Measurements from ENCODE around the gene NUMB.

Gene NUMB

DNA sequence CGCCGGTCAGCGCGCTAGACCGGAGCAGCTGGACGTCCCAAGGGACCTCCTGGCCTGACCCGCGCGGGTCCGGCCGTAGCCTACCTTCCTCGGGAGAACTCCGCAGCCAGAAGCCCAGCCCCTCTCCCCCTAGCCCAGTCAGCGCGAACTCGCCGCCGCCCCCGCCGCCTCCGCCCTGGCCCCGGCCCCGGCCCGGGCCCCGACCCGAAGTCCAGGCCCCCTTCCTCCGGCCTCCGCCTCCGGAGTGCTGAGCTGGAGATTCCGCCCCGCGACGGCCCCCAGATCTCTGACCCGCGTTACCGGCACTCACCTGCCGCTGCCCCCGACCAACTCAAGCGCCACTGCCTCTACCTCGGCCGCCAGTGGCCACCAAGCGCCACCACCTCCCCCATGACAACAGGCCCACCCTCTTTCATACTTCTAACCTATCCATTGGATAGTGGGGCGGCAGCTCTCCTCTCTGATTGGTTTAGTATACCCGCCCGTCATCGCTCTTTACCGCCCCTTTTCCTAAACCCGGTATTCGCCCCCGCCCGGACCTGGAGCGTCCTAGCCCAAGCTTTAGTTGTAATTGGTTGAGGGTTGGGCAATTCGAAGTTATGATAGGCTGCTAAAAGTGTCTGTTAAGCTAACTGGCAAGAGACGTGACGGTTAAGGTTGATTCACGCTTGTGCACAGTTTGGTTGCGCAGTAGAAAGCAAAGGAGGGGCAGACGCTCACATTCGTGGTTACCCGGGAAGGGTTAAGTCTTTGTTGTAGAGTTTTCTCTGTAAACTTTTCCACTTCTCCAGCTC is at the start of gene NUMB:
TSS of gene NUMB (minus strand) at position 364 of the 794 bp plus-strand sequence. CDS start 102,795 bp downstream, outside the sequence.
- peak within 1 kb of the TSS; percentile 93 for H3K4me3 Mint-ChIP-seq
- no peaks in the 10 kb centered on the region for H3K27me3 Mint-ChIP-seq
- H3K4me1 Mint-ChIP-seq, result peaks cover 45% of the 10 kb centered on the region
- H3K27ac Mint-ChIP-seq, result peak within 1 kb of the TSS; percentile 90
- H3K9me3 Mint-ChIP-seq, result no peaks in the 10 kb centered on the region
- ATAC-seq, result peak; percentile 99
- peaks cover 6% of the 10 kb centered on the region for H3K36me3 Mint-ChIP-seq

DNA sequence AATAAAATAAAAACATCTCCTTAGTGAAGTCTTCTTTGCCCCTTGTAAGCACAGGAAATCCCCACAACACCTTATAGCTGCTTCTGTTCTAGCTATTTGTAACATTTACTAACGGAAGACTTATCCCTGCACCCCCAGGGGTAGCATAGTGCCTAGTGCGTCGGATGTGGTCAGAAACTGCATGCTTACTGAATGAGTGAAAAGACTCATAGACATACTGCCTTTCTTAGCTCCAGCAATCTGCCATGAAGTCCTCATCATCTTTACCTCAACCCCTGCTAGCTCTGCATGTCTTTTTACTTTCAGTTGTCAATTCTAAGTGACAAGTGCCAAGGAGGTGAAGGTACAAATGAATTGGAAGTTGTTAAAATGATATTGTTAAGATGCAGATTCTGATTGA is 45.3 kb upstream of the NUMB start:
- Mint-ChIP-seq H3K4me1 (no peaks in the 10 kb centered on the region), H3K27me3 (no peaks in the 10 kb centered on the region), H3K27ac (no peak overlapping the region), H3K9me3 (no peaks in the 10 kb centered on the region), H3K36me3 (peaks cover 21% of the 10 kb centered on the region), H3K4me3 (no peak overlapping the region)
- ATAC-seq, result no peak

DNA sequence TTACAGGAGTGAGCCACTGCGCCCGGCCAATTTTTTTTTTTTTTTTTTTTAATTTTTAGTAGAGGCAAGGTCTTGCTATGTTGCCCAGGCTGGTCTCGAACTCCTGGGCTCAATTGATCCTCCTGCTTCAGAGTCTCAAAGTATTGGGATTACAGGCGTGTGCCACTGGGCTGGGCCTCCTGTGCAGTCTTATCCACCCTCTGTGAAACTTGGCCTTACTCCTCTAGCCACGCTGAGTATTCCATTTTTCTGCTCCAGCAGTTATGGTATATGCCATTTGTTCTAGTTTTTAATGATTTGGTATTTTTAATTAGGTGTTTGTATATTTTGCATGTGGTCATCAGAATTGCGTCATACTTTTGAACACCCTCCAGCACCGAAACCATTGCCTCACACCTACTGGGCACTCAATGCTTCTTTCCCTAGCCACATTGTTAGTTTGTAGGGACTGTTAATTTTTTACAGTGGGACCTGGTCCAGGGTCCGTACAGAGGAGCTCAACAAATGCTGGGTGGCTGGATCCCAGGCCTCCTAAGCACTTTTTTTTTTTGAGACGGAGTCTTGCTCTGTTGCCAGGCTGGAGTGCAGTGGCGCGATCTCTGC is 43.8 kb upstream of the NUMB start:
- H3K4me3 Mint-ChIP-seq, result no peak overlapping the region
- H3K4me1 Mint-ChIP-seq, result no peaks in the 10 kb centered on the region
- ATAC-seq, result no peak
- H3K27me3 Mint-ChIP-seq, result no peaks in the 10 kb centered on the region
- peaks cover 21% of the 10 kb centered on the region for H3K36me3 Mint-ChIP-seq
- H3K27ac Mint-ChIP-seq, result no peak overlapping the region
- no peaks in the 10 kb centered on the region for H3K9me3 Mint-ChIP-seq

DNA sequence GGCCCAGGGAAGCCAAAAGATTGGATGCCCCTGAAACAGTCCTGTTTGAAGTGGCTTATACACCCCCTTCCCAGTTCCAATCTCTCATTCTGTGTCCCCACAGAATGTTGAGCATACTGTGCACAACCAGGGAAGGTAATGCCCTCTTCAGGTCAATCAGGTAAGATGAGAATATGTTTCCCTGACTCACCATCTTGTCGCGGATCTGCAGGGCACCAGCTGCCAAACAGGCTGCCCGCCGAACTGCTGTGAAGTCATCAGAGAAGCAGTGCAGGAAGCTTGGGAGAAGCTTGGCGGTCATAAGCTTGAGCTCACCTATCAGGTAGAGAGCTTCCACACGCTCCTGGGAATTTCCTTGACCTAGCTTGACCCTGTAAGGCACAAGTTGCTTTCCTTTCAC is 42.0 kb upstream of the NUMB start:
- Mint-ChIP-seq H3K4me3 (no peak overlapping the region), H3K36me3 (peaks cover 25% of the 10 kb centered on the region), H3K9me3 (no peaks in the 10 kb centered on the region), H3K4me1 (peaks cover 11% of the 10 kb centered on the region), H3K27ac (no peak overlapping the region), H3K27me3 (no peaks in the 10 kb centered on the region)
- no peak for ATAC-seq

DNA sequence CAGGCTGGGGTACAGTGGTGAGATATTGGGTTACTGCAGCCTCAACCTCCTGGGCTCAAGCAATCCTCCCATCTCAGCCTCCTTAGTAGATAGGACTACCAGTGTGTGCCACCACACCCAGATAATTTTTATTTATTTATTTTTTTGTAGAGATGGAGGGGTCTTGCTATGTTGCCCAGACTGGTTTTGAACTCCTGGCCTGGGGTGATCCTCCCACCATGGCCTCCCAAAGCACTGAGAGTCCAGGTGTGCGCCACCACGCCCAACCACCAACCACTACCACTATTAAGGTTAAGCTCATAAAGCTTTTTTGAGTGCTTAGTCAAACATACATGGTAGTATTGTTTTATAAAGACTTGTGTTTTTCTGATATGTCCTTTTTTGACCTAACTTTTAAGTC is 36.2 kb upstream of the NUMB start:
- Mint-ChIP-seq H3K4me3 (no peak overlapping the region), H3K4me1 (peaks cover 46% of the 10 kb centered on the region), H3K27ac (no peak overlapping the region), H3K27me3 (no peaks in the 10 kb centered on the region), H3K9me3 (no peaks in the 10 kb centered on the region), H3K36me3 (peaks cover 42% of the 10 kb centered on the region)
- ATAC-seq, result no peak

DNA sequence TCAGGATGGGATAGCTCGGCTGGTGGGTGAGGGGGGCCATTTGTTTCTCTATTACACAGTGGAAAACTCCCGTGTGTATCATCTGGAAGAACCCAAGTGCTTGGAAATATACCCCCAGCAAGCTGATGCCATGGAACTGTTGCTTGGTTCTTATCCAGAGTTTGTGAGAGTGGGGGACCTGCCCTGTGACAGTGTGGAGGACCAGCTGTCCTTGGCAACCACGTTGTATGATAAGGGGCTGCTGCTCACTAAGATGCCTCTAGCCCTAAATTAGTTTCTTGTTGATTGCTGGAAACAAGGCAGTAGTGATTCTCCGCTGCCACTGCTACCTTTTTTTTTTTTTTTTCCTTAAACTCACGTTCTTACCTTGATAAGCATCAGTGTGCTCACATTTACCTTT is 34.3 kb upstream of the NUMB start:
- H3K27ac Mint-ChIP-seq, result no peak overlapping the region
- peaks cover 35% of the 10 kb centered on the region for H3K36me3 Mint-ChIP-seq
- H3K9me3 Mint-ChIP-seq, result no peaks in the 10 kb centered on the region
- H3K27me3 Mint-ChIP-seq, result no peaks in the 10 kb centered on the region
- ATAC-seq, result no peak
- H3K4me3 Mint-ChIP-seq, result peak overlapping the region; percentile 83
- peaks cover 46% of the 10 kb centered on the region for H3K4me1 Mint-ChIP-seq

DNA sequence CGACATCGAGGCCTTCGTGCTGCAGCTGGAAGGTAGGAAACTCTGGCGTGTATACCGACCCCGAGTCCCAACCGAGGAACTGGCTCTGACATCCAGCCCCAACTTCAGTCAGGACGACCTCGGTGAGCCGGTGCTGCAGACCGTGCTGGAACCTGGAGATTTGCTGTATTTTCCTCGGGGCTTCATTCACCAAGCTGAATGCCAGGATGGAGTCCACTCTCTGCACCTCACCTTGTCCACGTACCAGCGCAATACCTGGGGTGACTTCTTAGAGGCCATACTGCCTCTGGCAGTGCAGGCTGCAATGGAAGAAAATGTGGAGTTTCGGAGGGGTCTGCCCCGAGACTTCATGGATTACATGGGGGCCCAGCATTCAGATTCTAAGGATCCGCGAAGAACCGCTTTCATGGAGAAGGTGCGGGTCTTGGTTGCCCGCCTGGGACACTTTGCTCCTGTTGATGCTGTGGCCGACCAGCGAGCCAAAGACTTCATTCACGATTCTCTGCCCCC is 33.8 kb upstream of the NUMB start:
- Mint-ChIP-seq H3K27me3 (no peaks in the 10 kb centered on the region), H3K27ac (no peak overlapping the region), H3K4me3 (peak overlapping the region; percentile 83), H3K9me3 (no peaks in the 10 kb centered on the region), H3K36me3 (peaks cover 35% of the 10 kb centered on the region), H3K4me1 (peaks cover 46% of the 10 kb centered on the region)
- no peak for ATAC-seq

DNA sequence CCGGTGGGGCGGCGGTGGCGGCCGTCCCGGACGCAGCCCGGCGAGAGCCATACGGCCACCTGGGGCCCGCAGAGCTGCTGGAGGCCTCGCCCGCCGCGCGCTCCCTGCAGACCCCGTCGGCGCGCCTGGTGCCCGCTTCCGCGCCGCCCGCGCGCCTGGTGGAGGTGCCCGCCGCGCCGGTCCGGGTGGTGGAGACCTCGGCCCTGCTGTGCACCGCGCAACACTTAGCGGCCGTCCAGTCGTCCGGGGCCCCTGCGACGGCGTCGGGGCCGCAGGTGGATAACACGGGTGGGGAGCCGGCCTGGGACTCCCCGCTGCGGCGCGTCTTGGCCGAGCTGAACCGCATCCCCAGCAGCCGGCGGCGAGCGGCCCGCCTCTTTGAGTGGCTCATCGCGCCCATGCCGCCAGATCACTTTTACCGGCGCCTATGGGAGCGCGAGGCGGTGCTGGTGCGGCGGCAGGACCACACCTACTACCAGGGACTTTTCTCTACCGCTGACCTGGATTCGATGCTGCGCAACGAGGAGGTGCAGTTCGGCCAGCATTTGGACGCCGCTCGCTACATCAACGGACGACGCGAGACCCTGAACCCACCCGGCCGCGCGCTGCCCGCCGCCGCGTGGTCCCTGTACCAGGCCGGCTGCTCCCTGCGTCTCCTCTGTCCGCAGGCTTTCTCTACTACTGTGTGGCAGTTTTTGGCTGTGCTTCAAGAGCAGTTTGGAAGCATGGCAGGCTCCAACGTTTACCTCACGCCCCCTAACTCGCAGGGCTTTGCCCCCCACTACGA is 33.1 kb upstream of the NUMB start:
- Mint-ChIP-seq H3K4me1 (peaks cover 44% of the 10 kb centered on the region), H3K9me3 (no peaks in the 10 kb centered on the region)

DNA sequence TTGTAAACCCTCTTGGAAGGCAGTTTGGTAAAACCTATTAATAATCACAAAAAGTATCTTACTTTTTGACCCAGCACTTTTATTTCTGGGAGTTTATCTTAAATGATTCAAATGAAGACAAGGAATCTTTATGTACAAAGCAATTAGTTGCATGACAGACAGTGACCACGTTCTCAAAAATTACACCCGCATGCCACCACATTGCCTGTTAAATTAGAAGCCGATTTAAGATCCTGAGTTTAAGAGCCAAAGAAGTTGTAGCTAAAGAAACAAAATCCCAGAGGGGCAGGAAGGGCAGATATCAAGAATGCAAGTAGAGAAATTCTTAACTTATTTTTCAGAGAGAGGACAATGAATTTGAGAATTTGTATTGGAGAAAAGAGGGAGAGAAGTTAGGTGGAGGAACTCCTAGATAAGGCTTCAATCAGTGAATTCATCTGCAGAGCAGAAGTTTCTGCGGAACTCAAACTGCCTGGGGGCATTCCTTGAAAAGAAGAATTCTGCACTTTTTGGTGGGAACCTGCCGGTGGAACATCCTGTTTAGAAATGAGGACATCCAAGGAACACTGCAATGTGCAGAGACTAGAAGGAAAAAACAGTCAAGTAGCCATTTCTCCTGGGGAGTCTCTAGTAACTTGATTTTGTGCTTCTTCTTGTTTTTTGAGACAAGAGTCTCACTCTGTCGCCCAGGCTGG is 31.3 kb upstream of the NUMB start:
- no peak for ATAC-seq

More for the DNA sequence above, 33.1 kb upstream of the NUMB start:
- peaks cover 34% of the 10 kb centered on the region for H3K36me3 Mint-ChIP-seq
- peak; percentile 82 for ATAC-seq
- H3K4me3 Mint-ChIP-seq, result peak overlapping the region; percentile 88
- no peaks in the 10 kb centered on the region for H3K27me3 Mint-ChIP-seq
- H3K27ac Mint-ChIP-seq, result peak overlapping the region; percentile 89

DNA sequence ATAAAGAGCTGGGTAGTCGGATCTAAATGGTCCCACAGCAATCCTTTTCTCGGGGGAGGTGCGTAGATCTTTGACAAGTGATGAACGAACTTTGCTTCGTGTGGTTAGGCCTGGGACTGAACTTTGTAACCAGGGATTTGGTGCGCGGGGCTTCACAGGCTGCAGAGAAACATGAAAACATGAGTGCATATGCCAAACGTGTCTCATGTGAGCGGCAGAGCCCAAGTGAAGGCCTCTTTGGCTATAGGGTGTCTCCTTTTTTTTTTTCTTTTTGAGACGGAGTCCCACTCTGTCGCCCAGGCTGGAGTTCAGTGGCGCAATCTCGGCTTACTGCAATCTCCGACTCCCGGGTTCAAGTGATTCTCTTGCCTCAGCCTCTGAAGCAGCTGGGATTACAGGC is 20.3 kb upstream of the NUMB start:
- H3K36me3 Mint-ChIP-seq, result no peaks in the 10 kb centered on the region
- ATAC-seq, result no peak
- H3K27me3 Mint-ChIP-seq, result no peaks in the 10 kb centered on the region
- peaks cover 7% of the 10 kb centered on the region for H3K4me1 Mint-ChIP-seq
- H3K27ac Mint-ChIP-seq, result no peak overlapping the region
- H3K9me3 Mint-ChIP-seq, result no peaks in the 10 kb centered on the region
- no peak overlapping the region for H3K4me3 Mint-ChIP-seq

More for the DNA sequence above, 31.3 kb upstream of the NUMB start:
- Mint-ChIP-seq H3K36me3 (peaks cover 21% of the 10 kb centered on the region), H3K4me1 (peaks cover 28% of the 10 kb centered on the region), H3K27ac (no peak overlapping the region), H3K4me3 (peak overlapping the region; percentile 7), H3K9me3 (no peaks in the 10 kb centered on the region), H3K27me3 (no peaks in the 10 kb centered on the region)

DNA sequence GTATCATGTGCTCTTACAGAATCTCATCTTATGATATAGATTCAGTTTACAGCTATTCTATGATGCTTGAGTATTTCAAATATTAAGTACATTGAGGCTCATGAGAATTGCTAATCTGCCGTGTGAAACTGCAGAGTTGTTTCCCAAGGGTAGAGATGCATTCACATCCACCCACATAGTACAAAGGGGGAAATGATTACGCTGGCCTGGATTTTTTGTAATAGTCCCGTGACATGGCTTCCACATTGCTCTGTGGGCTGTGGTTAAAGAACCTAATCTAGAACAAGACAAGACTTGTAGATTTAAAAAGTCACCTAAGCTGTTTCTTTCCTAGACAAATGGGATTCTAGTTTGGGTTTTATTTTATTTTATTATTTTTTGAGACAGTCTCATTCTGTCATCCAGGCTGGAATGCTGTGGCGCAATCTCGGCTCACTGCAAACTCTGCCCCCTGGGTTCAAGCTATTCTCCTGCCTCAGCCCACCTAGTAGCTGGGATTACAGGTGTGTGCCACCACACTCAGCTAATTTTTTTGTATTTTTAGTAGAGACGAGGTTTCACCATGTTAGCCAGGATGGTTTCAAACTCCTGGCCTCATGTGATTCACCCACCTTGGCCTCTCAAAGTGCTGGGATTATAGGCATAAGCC is 19.4 kb upstream of the NUMB start:
- Mint-ChIP-seq H3K27ac (no peak overlapping the region), H3K9me3 (no peaks in the 10 kb centered on the region), H3K36me3 (no peaks in the 10 kb centered on the region), H3K4me3 (no peak overlapping the region), H3K4me1 (peaks cover 7% of the 10 kb centered on the region), H3K27me3 (no peaks in the 10 kb centered on the region)
- ATAC-seq, result peak; percentile 88

DNA sequence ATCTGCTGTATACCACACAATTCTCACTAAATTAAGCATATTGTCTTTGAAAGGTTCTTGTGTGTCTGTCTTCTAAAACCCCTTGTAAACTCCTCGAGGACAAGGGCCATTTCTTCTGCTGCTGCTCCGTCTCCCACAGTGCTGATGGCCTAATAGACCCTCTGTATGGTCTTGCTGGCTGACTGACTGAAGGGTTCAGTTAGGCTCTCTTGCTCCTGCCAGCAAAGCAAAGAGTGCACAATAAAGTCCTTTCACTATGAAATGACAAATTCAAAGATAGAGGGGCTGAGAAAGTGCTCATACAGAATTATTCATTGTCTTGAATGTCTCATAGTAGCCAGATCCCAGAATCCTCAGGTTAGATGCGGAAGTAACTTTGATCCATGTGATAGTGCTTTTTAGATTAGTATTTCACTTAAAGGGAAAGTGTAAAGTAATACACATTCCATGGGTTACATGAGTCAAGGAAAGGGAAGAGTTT is 18.1 kb upstream of the NUMB start:
- Mint-ChIP-seq H3K4me3 (no peak overlapping the region), H3K4me1 (peaks cover 12% of the 10 kb centered on the region), H3K9me3 (no peaks in the 10 kb centered on the region), H3K27me3 (no peaks in the 10 kb centered on the region), H3K36me3 (no peaks in the 10 kb centered on the region), H3K27ac (no peak overlapping the region)
- no peak for ATAC-seq

DNA sequence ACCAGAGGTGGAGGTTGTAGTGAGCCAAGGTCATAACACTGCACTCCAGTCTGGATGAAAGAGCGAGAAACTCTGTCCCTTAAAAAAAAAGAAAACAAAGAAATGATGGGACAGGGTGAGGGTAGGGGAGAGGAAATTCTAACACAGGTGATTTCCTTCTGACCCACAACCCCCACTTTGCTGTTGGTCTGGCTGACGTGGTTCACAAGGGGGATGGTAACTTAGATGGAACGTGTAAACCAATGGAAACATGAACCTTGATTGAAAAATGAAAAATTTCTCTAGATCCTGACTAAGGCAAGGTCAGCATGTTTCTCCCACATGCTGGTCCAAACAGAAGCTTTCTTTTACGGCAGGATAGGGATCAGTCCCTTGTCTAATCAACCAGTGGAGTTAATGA is 16.6 kb upstream of the NUMB start:
- no peaks in the 10 kb centered on the region for H3K27me3 Mint-ChIP-seq
- no peak for ATAC-seq
- H3K9me3 Mint-ChIP-seq, result no peaks in the 10 kb centered on the region
- H3K4me3 Mint-ChIP-seq, result no peak overlapping the region
- peaks cover 12% of the 10 kb centered on the region for H3K4me1 Mint-ChIP-seq
- H3K27ac Mint-ChIP-seq, result no peak overlapping the region
- H3K36me3 Mint-ChIP-seq, result no peaks in the 10 kb centered on the region

Data from stimulated activated memory B cell treated with anti-CD40 and anti-IgM and Interleukin-4, amounts not matched to agents 10 μg/mL and 1 μg/mL and 100 μg/mL, for 72 hours (primary cell).